HEK293 (cell line): ENCODE measurements around the gene PPP1R14C.
"Not testable (repeated sequence)": the region's sequence is repeated elsewhere in the genome, so short reads cannot be mapped to it uniquely, and the experiment has no call there.

Experiments used
- CTCF ChIA-PET: fragments of 350-600 bp; formaldehyde crosslinking; extraction: SDS; loops from one replicate; lab custom pipeline; 2021; ENCODE audit warnings: antibody characterized with exemption; lab: Yijun Ruan, JAX
- POLR2A ChIA-PET: fragments of 300-600 bp; formaldehyde crosslinking; extraction: SDS; loops from one replicate; lab custom pipeline; 2020; ENCODE audit warnings: antibody characterized with exemption, inconsistent platforms; lab: Yijun Ruan, JAX
- H3K27ac ChIP-seq: fragments of 200-500 bp; sonication (Bioruptor generic); 2 replicates; pipeline ENCODE4 v1.5.1; 2014; ENCODE audit warnings: low read depth, low read length, control low read depth, inconsistent platforms; ENCODE audit errors: extremely low read depth
- H3K36me3 ChIP-seq, 2 experiments: fragments of 200-500 bp in 1 of 2; sonication (Bioruptor generic) in 1 of 2; 1 replicate in 1 of 2; 2 replicates in 1 of 2; pipeline ENCODE4 v1.5.1; 2014 to 2017; ENCODE audit warnings: inconsistent platforms in 2 of 2, low read length in 2 of 2; ENCODE audit not compliant: control insufficient read depth in 2 of 2, insufficient read depth in 1 of 2
- H3K4me1 ChIP-seq: fragments of 200-500 bp; sonication (Bioruptor generic); 2 replicates; pipeline ENCODE4 v1.5.1; 2014; ENCODE audit warnings: mild to moderate bottlenecking, low read length, inconsistent platforms; ENCODE audit not compliant: control insufficient read depth, insufficient read depth
- H3K4me3 ChIP-seq: 2 replicates; pipeline ENCODE4 v1.5.1; 2011; ENCODE audit warnings: low read depth, mild to moderate bottlenecking, control low read depth, low read length, moderate library complexity
- H3K9me3 ChIP-seq: fragments of 200-500 bp; sonication (Bioruptor generic); 2 replicates; pipeline ENCODE4 v1.5.1; 2014; ENCODE audit warnings: low read depth, low read length, inconsistent platforms; ENCODE audit not compliant: control insufficient read depth, insufficient read depth
- FEZF1 ChIP-seq: fragments of 450-650 bp; formaldehyde crosslinking; IDR thresholded peaks from 2 replicates; pipeline ENCODE4 v1.5.1; 2016; ENCODE audit warnings: missing biosample characterization, missing genetic modification characterization
- GLI4 ChIP-seq: fragments of 450-650 bp; formaldehyde crosslinking; IDR thresholded peaks from 2 replicates; pipeline ENCODE4 v1.5.1; 2016; ENCODE audit warnings: missing biosample characterization, missing genetic modification characterization
- HOXA7 ChIP-seq: sonication (generic); formaldehyde crosslinking; IDR thresholded peaks from 2 replicates; pipeline ENCODE4 v1.8.1; 2022; ENCODE audit warnings: missing genetic modification reagents, borderline replicate concordance
- IKZF3 ChIP-seq: fragments of 450-650 bp; IDR thresholded peaks from 2 replicates; pipeline ENCODE4 v1.5.0; 2018; ENCODE audit warnings: missing biosample characterization, mild to moderate bottlenecking, missing genetic modification characterization, moderate library complexity
- SCRT1 ChIP-seq: fragments of 450-650 bp; formaldehyde crosslinking; IDR thresholded peaks from 2 replicates; pipeline ENCODE4 v1.5.1; 2016; ENCODE audit warnings: missing biosample characterization, missing genetic modification characterization, borderline replicate concordance
- SCRT2 ChIP-seq: fragments of 450-650 bp; formaldehyde crosslinking; IDR thresholded peaks from 2 replicates; pipeline ENCODE4 v1.5.1; 2016; ENCODE audit warnings: missing biosample characterization, missing genetic modification characterization
- SP7 ChIP-seq: fragments of 450-650 bp; formaldehyde crosslinking; IDR thresholded peaks from 2 replicates; pipeline ENCODE4 v1.5.1; 2016; ENCODE audit warnings: missing biosample characterization, missing genetic modification characterization
- ZBTB20 ChIP-seq: fragments of 450-650 bp; formaldehyde crosslinking; IDR thresholded peaks from 2 replicates; pipeline ENCODE4 v1.5.1; 2016; ENCODE audit warnings: missing biosample characterization, missing genetic modification characterization
- ZFP37 ChIP-seq: fragments of 450-650 bp; formaldehyde crosslinking; IDR thresholded peaks from 2 replicates; pipeline ENCODE4 v1.5.1; 2016; ENCODE audit warnings: missing biosample characterization, missing genetic modification characterization
- ZNF112 ChIP-seq: fragments of 450-650 bp; formaldehyde crosslinking; IDR thresholded peaks from 2 replicates; pipeline ENCODE4 v1.5.0; 2017; ENCODE audit warnings: missing biosample characterization, missing genetic modification characterization
- ZNF133 ChIP-seq: fragments of 450-650 bp; formaldehyde crosslinking; IDR thresholded peaks from 2 replicates; pipeline ENCODE4 v1.5.1; 2016; ENCODE audit warnings: missing biosample characterization, missing genetic modification characterization
- ZNF157 ChIP-seq: fragments of 450-650 bp; formaldehyde crosslinking; IDR thresholded peaks from 2 replicates; pipeline ENCODE4 v1.5.1; 2016; ENCODE audit warnings: missing biosample characterization, missing genetic modification characterization
- ZNF214 ChIP-seq: fragments of 450-650 bp; formaldehyde crosslinking; IDR thresholded peaks from 2 replicates; pipeline ENCODE4 v1.5.1; 2017; ENCODE audit warnings: missing biosample characterization, mild to moderate bottlenecking, missing genetic modification characterization, borderline replicate concordance
- ZNF341 ChIP-seq: fragments of 450-650 bp; formaldehyde crosslinking; IDR thresholded peaks from 2 replicates; pipeline ENCODE4; 2016; ENCODE audit warnings: low read depth, missing biosample characterization, missing genetic modification characterization
- ZNF488 ChIP-seq: fragments of 450-650 bp; formaldehyde crosslinking; IDR thresholded peaks from 2 replicates; pipeline ENCODE4 v1.5.1; 2016; ENCODE audit warnings: missing biosample characterization, missing genetic modification characterization
- ZNF513 ChIP-seq: fragments of 450-650 bp; IDR thresholded peaks from 2 replicates; pipeline ENCODE4 v1.5.1; 2018; ENCODE audit warnings: missing biosample characterization, missing genetic modification characterization
- ZNF529 ChIP-seq: fragments of 450-650 bp; formaldehyde crosslinking; IDR thresholded peaks from 2 replicates; pipeline ENCODE4 v1.5.1; 2017; ENCODE audit warnings: missing genetic modification characterization, missing biosample characterization; ENCODE audit not compliant: insufficient replicate concordance
- ZNF560 ChIP-seq: fragments of 450-650 bp; formaldehyde crosslinking; IDR thresholded peaks from 2 replicates; pipeline ENCODE4 v1.5.1; 2017; ENCODE audit warnings: missing biosample characterization, missing genetic modification characterization, borderline replicate concordance
- ZNF76 ChIP-seq: fragments of 450-650 bp; formaldehyde crosslinking; IDR thresholded peaks from 2 replicates; pipeline ENCODE4; 2016; ENCODE audit warnings: low read depth, missing biosample characterization, missing genetic modification characterization, borderline replicate concordance
- ZNF777 ChIP-seq: fragments of 450-650 bp; formaldehyde crosslinking; IDR thresholded peaks from 2 replicates; pipeline ENCODE4 v1.5.1; 2017; ENCODE audit warnings: missing biosample characterization, missing genetic modification characterization, borderline replicate concordance
- TF ChIP-seq, protein P1 (sequence below): sonication (generic); formaldehyde crosslinking; IDR thresholded peaks from 2 replicates; pipeline ENCODE4 v1.8.1; 2022; ENCODE audit warnings: mild to moderate bottlenecking, moderate library complexity, missing genetic modification reagents

The PPP1R14C gene

GRCh38 chr6:150238336-150238741, 95.5 kb downstream of the PPP1R14C start:
- Histone ChIP-seq H3K27ac (no peak overlapping the region), H3K4me1 (no peaks in the 10 kb centered on the region), H3K4me3 (no peak overlapping the region), H3K36me3 (peaks cover 0 to 5% of the 10 kb centered on the region in 2 experiments; a peak in 1 of 3 replicates), H3K9me3 (no peaks in the 10 kb centered on the region)
- CTCF ChIA-PET: interaction anchor here (0.5 to 0.7 kb wide), 2 partner anchors 30 to 100 kb away, joined by 3 to 4 read pairs; no protein-coding TSS in a partner anchor
- TF ChIP-seq ZNF488 (tag by site-specific recombination): no peak
- no peak for TF ChIP-seq ZNF560 (tag by site-specific recombination)
- no peak for TF ChIP-seq SP7 (tag by site-specific recombination)
- TF ChIP-seq ZBTB20 (tag by site-specific recombination): no peak
- TF ChIP-seq ZNF214 (tag by site-specific recombination): no peak
- no peak for TF ChIP-seq HOXA7 (CRISPR knock-in tag)
- TF ChIP-seq ZNF513: no peak
- no peak for TF ChIP-seq IKZF3 (tag by site-specific recombination)
- POLR2A ChIA-PET: no interaction called here

DNA sequence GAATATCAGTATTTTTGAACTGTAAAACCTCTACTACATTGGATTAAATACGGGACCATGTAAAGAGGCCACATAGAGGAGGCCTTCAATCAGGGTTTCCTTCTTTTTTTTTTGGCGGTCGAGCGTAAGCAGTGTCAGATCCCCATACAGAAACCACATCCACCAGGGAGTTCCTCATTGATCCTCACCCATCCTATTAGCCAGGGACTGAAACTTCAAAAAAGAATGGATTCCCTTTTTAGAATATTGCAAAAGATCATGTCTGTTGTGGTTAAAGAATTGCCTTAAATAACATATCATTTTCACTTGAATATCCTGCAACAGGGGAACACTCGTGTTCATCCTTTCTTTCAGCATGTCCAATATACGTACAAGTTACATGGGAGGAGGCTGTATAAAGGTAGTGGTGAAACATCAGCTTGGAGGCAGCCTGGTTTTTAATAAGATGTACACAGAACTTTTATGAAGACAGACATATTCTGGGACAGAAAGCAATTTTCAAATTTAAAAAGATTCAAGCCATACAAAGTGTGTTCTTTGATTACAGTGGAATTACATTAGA, 96.1 kb downstream of the PPP1R14C start:
- TF ChIP-seq ZNF529 (tag by site-specific recombination) (no peak), ZNF76 (no peak), ZNF133 (peak; percentile 91)
- Histone ChIP-seq H3K27ac (no peak overlapping the region), H3K9me3 (no peaks in the 10 kb centered on the region), H3K4me3 (no peak overlapping the region), H3K36me3 (peaks cover 0 to 2% of the 10 kb centered on the region in 2 experiments; a peak in 1 of 3 replicates), H3K4me1 (no peaks in the 10 kb centered on the region)
- CTCF ChIA-PET: interaction anchor here (0.7 kb wide), 1 partner anchor 29 kb away, joined by 4 read pairs; no protein-coding TSS in a partner anchor
- POLR2A ChIA-PET: no interaction called here

GRCh38 chr6:150241756-150242155, 98.9 kb downstream of the PPP1R14C start:
- CTCF ChIA-PET: interaction anchor here (0.7 to 1.2 kb wide), 3 partner anchors 11 to 113 kb away, joined by 3 to 4 read pairs (median 3); no protein-coding TSS in a partner anchor
- H3K4me3 ChIP-seq, H3K27ac ChIP-seq, POLR2A ChIA-PET, H3K9me3 ChIP-seq, H3K4me1 ChIP-seq, H3K36me3 ChIP-seq: not testable (repeated sequence)

GRCh38 chr6:150243620-150244314, 100.9 kb downstream of the PPP1R14C start:
- no peak overlapping the region for H3K4me3 ChIP-seq
- H3K4me1 ChIP-seq: no peaks in the 10 kb centered on the region
- no peaks in the 10 kb centered on the region for H3K9me3 ChIP-seq
- no peaks in the 10 kb centered on the region for H3K36me3 ChIP-seq
- POLR2A ChIA-PET: interaction anchor here (0.7 kb wide), 1 partner anchor 1159 kb away, joined by 6 read pairs; no protein-coding TSS in a partner anchor
- H3K27ac ChIP-seq: no peak overlapping the region
- CTCF ChIA-PET: interaction anchor here (0.6 to 0.8 kb wide), 2 partner anchors 91 to 163 kb away, joined by 3 read pairs; no protein-coding TSS in a partner anchor
- no peak for TF ChIP-seq ZNF157 (tag by site-specific recombination)
- no peak for TF ChIP-seq ZNF112 (tag by site-specific recombination)
- TF ChIP-seq, protein P1, sequence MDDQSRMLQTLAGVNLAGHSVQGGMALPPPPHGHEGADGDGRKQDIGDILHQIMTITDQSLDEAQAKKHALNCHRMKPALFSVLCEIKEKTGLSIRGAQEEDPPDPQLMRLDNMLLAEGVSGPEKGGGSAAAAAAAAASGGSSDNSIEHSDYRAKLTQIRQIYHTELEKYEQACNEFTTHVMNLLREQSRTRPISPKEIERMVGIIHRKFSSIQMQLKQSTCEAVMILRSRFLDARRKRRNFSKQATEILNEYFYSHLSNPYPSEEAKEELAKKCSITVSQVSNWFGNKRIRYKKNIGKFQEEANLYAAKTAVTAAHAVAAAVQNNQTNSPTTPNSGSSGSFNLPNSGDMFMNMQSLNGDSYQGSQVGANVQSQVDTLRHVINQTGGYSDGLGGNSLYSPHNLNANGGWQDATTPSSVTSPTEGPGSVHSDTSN (CRISPR knock-in tag): no peak
- TF ChIP-seq ZFP37 (tag by site-specific recombination): no peak
- no peak for TF ChIP-seq ZNF777
- TF ChIP-seq ZNF341 (tag by site-specific recombination): no peak
- no peak for TF ChIP-seq GLI4
- no peak for TF ChIP-seq FEZF1 (tag by site-specific recombination)
- TF ChIP-seq SCRT2 (tag by site-specific recombination): peak; percentile 80
- peak; percentile 52; the same call in 1 of the 2 replicates for TF ChIP-seq SCRT1 (tag by site-specific recombination)
